ENCODE results near the gene RDH13. TPM values are rescaled to one million over a fixed set of nuclear protein-coding genes. Genes with fewer than 3 reads are reported as not detected.

The RDH13 gene
- total RNA-seq, 4 donors from 2014 or later: 28.4 to 125 (median 61.7) TPM

- Histone ChIP-seq H3K4me3 (no peak overlapping the region), H3K27me3 (peaks cover 48% of the 10 kb centered on the region), H3K36me3 (no peaks in the 10 kb centered on the region), H3K27ac (no peak overlapping the region), H3K4me1 (peaks cover 5 to 30% (median 22%) of the 10 kb centered on the region in 4 donors), H3K9me3 (no peaks in the 10 kb centered on the region)
- WGBS, 2 donors (ENCODE audit: low coverage in 1 of 2): 81% methylated on average over 4 of the region's 5 CpGs; no CpG with 5 or more reads in 1 of the 2 donors
- TF ChIP-seq CTCF (IDR thresholded peaks at IDR 0.05) (no peak), EP300 (IDR thresholded peaks at IDR 0.05; ENCODE audit: low read depth) (no peak), POLR2AphosphoS5 (IDR thresholded peaks at IDR 0.05) (no peak), POLR2A (IDR thresholded peaks at IDR 0.05) (no peak)
- intact Hi-C loops (cut with DNase I; ENCODE audit: low total_unique reads): no loop called here
- DNase-seq: no peak
- in situ Hi-C loops (cut with MboI; ENCODE audit: low pct_ligation_motif_present in 1 of 4, low pct_unique_long_range_greater_than_20kb in 1 of 4, low sequenced_read_pairs in 3 of 4): no loop called here
Measured at GRCh38 chr19:55078996-55079395, 16.0 kb upstream of the RDH13 start.

- H3K9me3 ChIP-seq: no peaks in the 10 kb centered on the region
- intact Hi-C loops (cut with DNase I; ENCODE audit: low total_unique reads) (no loop called here), in situ Hi-C loops (cut with MboI; ENCODE audit: low pct_ligation_motif_present in 1 of 4, low pct_unique_long_range_greater_than_20kb in 1 of 4, low sequenced_read_pairs in 3 of 4) (no loop called here)
- H3K36me3 ChIP-seq: no peaks in the 10 kb centered on the region
- peaks cover 5 to 26% (median 20%) of the 10 kb centered on the region in 4 donors for H3K4me1 ChIP-seq
- WGBS, 2 donors (ENCODE audit: low coverage in 1 of 2): 75 to 85% methylated on average over 2 of the region's 2 CpGs
- no peak overlapping the region for H3K4me3 ChIP-seq
- no peak for DNase-seq
- TF ChIP-seq POLR2AphosphoS5 (IDR thresholded peaks at IDR 0.05) (no peak), POLR2A (IDR thresholded peaks at IDR 0.05) (no peak), EP300 (IDR thresholded peaks at IDR 0.05; ENCODE audit: low read depth) (no peak), CTCF (IDR thresholded peaks at IDR 0.05) (no peak)
- peaks cover 31% of the 10 kb centered on the region for H3K27me3 ChIP-seq
- no peak overlapping the region for H3K27ac ChIP-seq
Measured at GRCh38 chr19:55077106-55077505, 14.2 kb upstream of the RDH13 start.

- peaks cover 8 to 21% (median 20%) of the 10 kb centered on the region in 4 donors for H3K4me1 ChIP-seq
- H3K36me3 ChIP-seq: no peaks in the 10 kb centered on the region
- intact Hi-C loops (cut with DNase I; ENCODE audit: low total_unique reads): no loop called here
- H3K9me3 ChIP-seq: no peaks in the 10 kb centered on the region
- no peak overlapping the region for H3K4me3 ChIP-seq
- 63% methylated on average over 9 of the region's 12 CpGs; no CpG with 5 or more reads in 1 of the 2 donors for WGBS, 2 donors (ENCODE audit: low coverage in 1 of 2)
- H3K27ac ChIP-seq: peak overlapping the region in 3 of 4 donors; percentile 25 to 63 (median 59)
- TF ChIP-seq POLR2A (IDR thresholded peaks at IDR 0.05) (no peak), EP300 (IDR thresholded peaks at IDR 0.05; ENCODE audit: low read depth) (no peak), CTCF (IDR thresholded peaks at IDR 0.05) (no peak), POLR2AphosphoS5 (IDR thresholded peaks at IDR 0.05) (no peak)
- peaks cover 30% of the 10 kb centered on the region for H3K27me3 ChIP-seq
- in situ Hi-C loops (cut with MboI; ENCODE audit: low pct_ligation_motif_present in 1 of 4, low pct_unique_long_range_greater_than_20kb in 1 of 4, low sequenced_read_pairs in 3 of 4): no loop called here
- no peak for DNase-seq
Measured at GRCh38 chr19:55076321-55076720, 13.4 kb upstream of the RDH13 start.

GRCh38 chr19:55075371-55075998, 12.5 kb upstream of the RDH13 start, which contains the start of gene EPS8L1:
TSS of gene EPS8L1 (plus strand) at chr19:55075869. CDS start at chr19:55076445, 576 bp downstream.
- Histone ChIP-seq H3K27me3 (peaks cover 29% of the 10 kb centered on the region), H3K4me1 (peaks cover 6 to 20% (median 16%) of the 10 kb centered on the region in 4 donors), H3K36me3 (no peaks in the 10 kb centered on the region), H3K4me3 (no peak within 1 kb of the TSS), H3K9me3 (no peaks in the 10 kb centered on the region), H3K27ac (peak within 1 kb of the TSS; percentile 25 to 63 (median 47))
- intact Hi-C loops (cut with DNase I; ENCODE audit: low total_unique reads) (no loop called here), in situ Hi-C loops (cut with MboI; ENCODE audit: low pct_ligation_motif_present in 1 of 4, low pct_unique_long_range_greater_than_20kb in 1 of 4, low sequenced_read_pairs in 3 of 4) (no loop called here)
- DNase-seq: peak; percentile 87
- no peak for TF ChIP-seq CTCF (IDR thresholded peaks at IDR 0.05)
- peak; percentile 53 for TF ChIP-seq POLR2A (IDR thresholded peaks at IDR 0.05)
- TF ChIP-seq EP300 (IDR thresholded peaks at IDR 0.05; ENCODE audit: low read depth): no peak
- TF ChIP-seq POLR2AphosphoS5 (IDR thresholded peaks at IDR 0.05): peak in 1 of 3 donors; percentile 73
- 24 to 27% methylated on average over 11 to 18 of the region's 18 CpGs for WGBS, 2 donors (ENCODE audit: low coverage in 1 of 2)
